MM.1S (cell line): Measurements from ENCODE around the gene EFNA5.

Experiments used
- CTCF ChIP-seq: fragments of 300-600 bp; sonication (generic); IDR thresholded peaks from 2 replicates; pipeline ENCODE4 v1.5.1; 2016; ENCODE audit warnings: antibody characterized with exemption, low read length, mixed read lengths
- EZH2 ChIP-seq: fragments of 300-600 bp; sonication (generic); optimal IDR thresholded peaks from 2 replicates; pipeline ENCODE3; 2017; ENCODE audit warnings: low read depth, mild to moderate bottlenecking, antibody characterized with exemption, low read length, mixed read lengths

GRCh38 chr5:107430071-107430625 lies 240.6 kb downstream of the EFNA5 start:
- TF ChIP-seq CTCF (no peak), EZH2 (no peak)
